Smooth muscle cell (in vitro differentiated cells): ENCODE results near the gene OR51B6. TPM values are rescaled to one million over a fixed set of nuclear protein-coding genes. Genes with fewer than 3 reads are reported as not detected.
"Not testable (repeated sequence)": the region's sequence is repeated elsewhere in the genome, so short reads cannot be mapped to it uniquely, and the experiment has no call there.

Experiments used
- DNase-seq: peaks from one replicate; lab custom pipeline; 2025; ENCODE audit not compliant: unreplicated experiment; lab: John Stamatoyannopoulos, UW
- H2AFZ ChIP-seq: fragments of 200-600 bp; sonication (generic); 2 replicates; pipeline ENCODE4 v1.6.0; 2016; ENCODE audit warnings: antibody characterized with exemption, low read depth, mild to moderate bottlenecking
- H3F3A ChIP-seq: fragments of 200-600 bp; sonication (generic); 2 replicates; pipeline ENCODE4 v1.6.0; 2017; ENCODE audit warnings: antibody characterized with exemption, low read depth
- H3K27ac ChIP-seq: fragments of 200-600 bp; sonication (generic); 2 replicates; pipeline ENCODE4 v1.5.1; 2016; ENCODE audit warnings: low read depth, mild to moderate bottlenecking
- H3K27me3 ChIP-seq: fragments of 200-600 bp; sonication (generic); 2 replicates; pipeline ENCODE4 v1.6.1; 2016; ENCODE audit warnings: low read depth, mild to moderate bottlenecking
- H3K36me3 ChIP-seq: fragments of 200-600 bp; sonication (generic); 2 replicates; pipeline ENCODE4 v1.5.1; 2016; ENCODE audit warnings: low read depth
- H3K4me1 ChIP-seq: fragments of 200-600 bp; sonication (generic); 2 replicates; pipeline ENCODE4 v1.5.1; 2016; ENCODE audit warnings: low read depth
- H3K4me2 ChIP-seq: fragments of 200-600 bp; sonication (generic); 2 replicates; pipeline ENCODE4 v1.6.0; 2016; ENCODE audit warnings: mild to moderate bottlenecking
- H3K4me3 ChIP-seq: fragments of 200-600 bp; sonication (generic); 2 replicates; pipeline ENCODE4 v1.5.1; 2016; ENCODE audit warnings: mild to moderate bottlenecking
- H3K79me2 ChIP-seq: fragments of 200-600 bp; sonication (generic); 2 replicates; pipeline ENCODE4 v1.6.0; 2016; ENCODE audit warnings: low read depth, mild to moderate bottlenecking
- H3K9ac ChIP-seq: fragments of 200-600 bp; sonication (generic); 2 replicates; pipeline ENCODE4 v1.6.0; 2016; ENCODE audit warnings: low read depth
- H3K9me3 ChIP-seq: fragments of 200-600 bp; sonication (generic); replicated peaks from 2 replicates; pipeline ENCODE4 v1.5.1; 2016; ENCODE audit warnings: low read depth
- H4K20me1 ChIP-seq: fragments of 200-600 bp; sonication (generic); 2 replicates; pipeline ENCODE4 v1.6.0; 2016; ENCODE audit warnings: low read depth
- CTCF ChIP-seq: fragments of 200-600 bp; sonication (generic); IDR thresholded peaks from 2 replicates; pipeline ENCODE4 v1.5.1; 2017; ENCODE audit warnings: borderline replicate concordance, mild to moderate bottlenecking, antibody characterized with exemption; ENCODE audit not compliant: insufficient read depth, poor library complexity, severe bottlenecking
- WGBS: methylation state at CpG from one replicate; pipeline ENCODE4 v1.1.7; 2016; ENCODE audit warnings: low lambda C conversion rate; 5-methylcytosine and 5-hydroxymethylcytosine counted together
- polyA plus RNA-seq: library from polyadenylated mRNA; unstranded; fragments of >200 nt; fragmentation: Nextera tagmentation; extraction: Ambion mirVana; gene quantifications from 2 replicates; pipeline ENCODE4 v1.2.1, GENCODE V29; 2016
- total RNA-seq: library from RNA; depleted of rRNA; stranded (reverse); fragments of >200 nt; gene quantifications from 2 replicates; pipeline ENCODE4 v1.2.3, GENCODE V29; 2014

OR51B6 gene
- total and polyA plus RNA-seq, 2 experiments from 2014 or later = not detected

GRCh38 chr11:5348551-5349194, 2.6 kb upstream of the OR51B6 start:
- no peak overlapping the region for H2AFZ ChIP-seq
- WGBS = 47% methylated on average over 3 of the region's 3 CpGs
- no peaks in the 10 kb centered on the region for H3K79me2 ChIP-seq
- H3K36me3 ChIP-seq = no peaks in the 10 kb centered on the region
- H4K20me1 ChIP-seq = no peaks in the 10 kb centered on the region
- no peak for DNase-seq
- H3K4me2 ChIP-seq = no peak overlapping the region
- no peak overlapping the region for H3K27ac ChIP-seq
- no peak overlapping the region for H3K4me3 ChIP-seq
- H3F3A ChIP-seq = no peaks in the 10 kb centered on the region
- H3K4me1 ChIP-seq = no peaks in the 10 kb centered on the region
- H3K9me3 ChIP-seq = no peaks in the 10 kb centered on the region
- no peak for TF ChIP-seq CTCF
- no peak overlapping the region for H3K9ac ChIP-seq
- no peaks in the 10 kb centered on the region for H3K27me3 ChIP-seq

GRCh38 chr11:5349550-5349949, 1.8 kb upstream of the OR51B6 start:
- no peak overlapping the region for H3K9ac ChIP-seq
- H2AFZ ChIP-seq = no peak overlapping the region
- WGBS = 40% methylated on average over 1 of the region's 1 CpG
- no peak for DNase-seq
- no peak overlapping the region for H3K4me3 ChIP-seq
- H3K27ac ChIP-seq = no peak overlapping the region
- no peaks in the 10 kb centered on the region for H3K27me3 ChIP-seq
- no peaks in the 10 kb centered on the region for H3K79me2 ChIP-seq
- no peaks in the 10 kb centered on the region for H3K4me1 ChIP-seq
- H3K36me3 ChIP-seq = no peaks in the 10 kb centered on the region
- H4K20me1 ChIP-seq = no peaks in the 10 kb centered on the region
- no peak for TF ChIP-seq CTCF
- H3F3A ChIP-seq = no peaks in the 10 kb centered on the region
- no peaks in the 10 kb centered on the region for H3K9me3 ChIP-seq
- H3K4me2 ChIP-seq = no peak overlapping the region

- not testable (repeated sequence) for H3K27me3 ChIP-seq, H3F3A ChIP-seq, H3K4me2 ChIP-seq, H3K4me1 ChIP-seq, DNase-seq, H3K9ac ChIP-seq, H3K27ac ChIP-seq, H2AFZ ChIP-seq, H3K4me3 ChIP-seq, H4K20me1 ChIP-seq, H3K36me3 ChIP-seq, H3K79me2 ChIP-seq, H3K9me3 ChIP-seq
- WGBS = 92% methylated on average over 3 of the region's 5 CpGs
Measured at GRCh38 chr11:5356031-5356430, 4.7 kb downstream of the OR51B6 start.

GRCh38 chr11:5362017-5362625, 10.8 kb downstream of the OR51B6 start:
- H2AFZ ChIP-seq = no peak overlapping the region
- H3F3A ChIP-seq = no peaks in the 10 kb centered on the region
- H3K27ac ChIP-seq = no peak overlapping the region
- no peaks in the 10 kb centered on the region for H3K9me3 ChIP-seq
- no peak for TF ChIP-seq CTCF
- H3K27me3 ChIP-seq = no peaks in the 10 kb centered on the region
- no peaks in the 10 kb centered on the region for H4K20me1 ChIP-seq
- H3K4me2 ChIP-seq = no peak overlapping the region
- no peaks in the 10 kb centered on the region for H3K79me2 ChIP-seq
- H3K36me3 ChIP-seq = no peaks in the 10 kb centered on the region
- DNase-seq = no peak
- H3K4me1 ChIP-seq = no peaks in the 10 kb centered on the region
- WGBS = 46% methylated on average over 3 of the region's 3 CpGs
- H3K9ac ChIP-seq = no peak overlapping the region
- no peak overlapping the region for H3K4me3 ChIP-seq
